ENCODE data around the gene SPTLC2.
"Not testable (repeated sequence)": the region's sequence is repeated elsewhere in the genome, so short reads cannot be mapped to it uniquely, and the experiment has no call there.

The SPTLC2 gene

DNA sequence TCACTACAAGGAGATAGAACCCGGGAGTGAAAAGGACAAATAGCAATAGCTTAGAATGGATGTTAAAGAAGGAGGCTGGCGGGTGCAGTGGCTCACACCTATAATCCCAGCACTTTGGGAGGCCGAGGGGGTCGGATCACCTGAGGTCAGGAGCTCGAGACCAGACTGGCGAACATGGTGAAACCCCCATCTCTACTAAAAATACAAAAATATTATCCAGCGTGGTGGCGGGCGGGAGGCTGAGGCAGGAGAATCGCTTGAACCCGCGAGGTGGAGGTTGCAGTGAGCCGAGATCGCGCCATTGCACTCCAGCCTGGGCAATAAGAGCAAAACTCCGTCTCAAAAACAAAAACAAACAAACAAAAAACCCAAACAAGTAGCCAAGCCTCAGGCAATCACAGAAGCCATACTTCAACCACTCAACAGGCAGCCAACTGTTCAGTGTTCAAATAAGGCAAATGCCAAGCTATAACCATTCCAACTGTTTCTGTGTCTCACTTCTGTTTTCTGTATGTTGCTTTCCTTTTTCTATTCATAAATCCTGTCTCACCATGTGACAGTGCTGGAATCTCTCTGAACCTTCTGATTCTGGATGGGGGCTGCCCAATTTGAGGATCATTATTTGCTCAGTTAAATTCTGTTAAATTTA, 3.9 kb upstream of the SPTLC2 start:
- peak; percentile 33 for DNase-seq

- no peak for DNase-seq
Measured at GRCh38 chr14:77618381-77618970, 2.0 kb upstream of the SPTLC2 start.

GRCh38 chr14:77616133-77616453, 344 bp downstream of the SPTLC2 start:
- no peak for DNase-seq

GRCh38 chr14:77615361-77616132, 890 bp downstream of the SPTLC2 start:
- DNase-seq = no peak

DNA sequence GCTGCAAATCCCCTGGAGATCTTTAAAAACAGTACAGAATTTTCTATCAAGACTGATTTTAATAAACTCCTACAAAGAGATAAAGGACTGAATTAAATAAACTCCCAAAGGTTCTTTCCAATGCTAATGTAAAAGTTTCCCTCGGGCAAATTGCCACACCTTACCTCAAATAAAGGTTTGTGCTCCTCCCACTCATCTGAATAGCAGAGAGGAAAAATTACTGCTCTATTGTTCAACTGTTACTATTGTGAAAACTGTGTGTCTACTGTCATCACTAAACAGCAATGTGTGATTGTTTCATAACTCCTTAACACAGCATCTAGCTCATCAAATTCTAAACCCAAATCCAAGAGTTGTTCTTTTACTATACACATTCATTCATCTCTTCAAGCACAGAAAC, 3.2 kb downstream of the SPTLC2 start:
- no peak for DNase-seq

GRCh38 chr14:77612011-77612620, 4.3 kb downstream of the SPTLC2 start:
- DNase-seq = no peak

DNA sequence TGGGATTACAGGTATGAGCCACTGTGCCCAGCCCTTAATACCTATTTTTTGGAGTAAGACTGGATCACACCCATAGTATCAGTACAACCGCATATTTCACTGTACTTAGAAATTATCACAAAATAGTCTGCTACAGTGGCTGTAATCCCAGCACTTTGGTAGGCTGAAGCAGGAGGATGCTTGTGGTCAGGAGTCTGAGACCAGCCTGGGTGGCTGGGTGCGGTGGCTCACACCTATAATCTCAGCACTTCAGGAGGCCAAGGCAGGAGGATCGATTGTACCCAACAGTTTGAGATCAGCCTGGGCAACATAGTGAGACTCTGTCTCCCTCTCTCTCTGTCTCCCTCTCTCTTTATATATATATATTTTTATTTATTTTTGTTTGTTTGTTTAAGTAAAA, 5.9 kb downstream of the SPTLC2 start:
- DNase-seq = no peak

- no peak for DNase-seq
Measured at GRCh38 chr14:77609922-77610321, 6.5 kb downstream of the SPTLC2 start.

DNA sequence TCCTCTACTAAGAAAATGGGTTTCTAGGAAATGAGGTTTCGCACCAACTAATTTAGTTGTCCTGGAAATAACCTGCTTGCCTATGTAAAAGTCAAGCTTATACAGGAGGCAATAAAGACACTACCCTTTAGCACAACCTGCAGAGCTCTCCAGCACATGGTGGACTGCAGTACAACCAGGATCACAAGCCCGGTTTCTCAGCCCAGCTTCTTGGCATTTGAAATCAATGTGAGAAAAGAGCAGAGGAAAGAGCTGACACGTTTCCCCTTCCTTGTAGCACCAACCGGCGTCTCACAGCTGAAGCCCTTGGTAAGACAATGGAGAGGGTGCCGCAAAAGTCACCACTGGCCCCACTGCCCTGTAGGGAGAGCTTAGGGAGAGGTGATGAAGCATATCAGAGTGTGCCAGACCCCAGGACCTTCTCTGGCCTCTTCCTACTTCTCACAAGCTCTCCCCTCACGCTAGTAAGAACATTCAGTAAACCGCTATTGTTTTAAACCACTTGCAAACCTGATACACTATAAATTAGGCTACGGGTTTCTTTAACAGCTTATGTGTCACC, 8.6 kb downstream of the SPTLC2 start:
- no peak for DNase-seq

DNA sequence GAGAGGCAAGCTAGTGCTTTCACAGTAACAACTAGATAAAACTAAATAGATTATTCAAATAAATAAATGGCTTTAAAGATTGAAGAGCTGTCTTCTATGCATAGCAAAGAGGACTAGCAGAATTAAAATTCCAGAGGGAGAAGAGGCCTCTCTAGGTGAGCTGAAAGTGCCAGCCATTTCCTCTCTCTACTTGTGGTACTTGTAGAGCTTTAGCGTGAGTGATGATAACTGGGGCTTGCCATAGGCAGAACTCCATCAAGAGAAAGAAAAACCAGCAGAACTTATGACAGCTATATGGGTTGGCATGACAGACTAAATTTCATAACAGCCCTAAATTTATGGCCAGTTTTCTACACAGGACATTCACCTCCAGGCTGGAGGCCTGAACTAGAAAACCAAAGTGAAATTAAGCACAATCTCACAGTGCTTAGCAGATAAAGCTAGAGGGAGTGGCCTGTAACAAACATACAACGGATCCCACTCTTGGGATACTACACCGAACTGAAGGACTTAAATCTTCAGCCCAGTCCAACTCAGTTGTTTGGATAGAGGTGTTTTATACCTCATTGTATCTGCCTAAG, 11.0 kb downstream of the SPTLC2 start:
- no peak for DNase-seq

GRCh38 chr14:77603654-77604255, 12.7 kb downstream of the SPTLC2 start:
- no peak for DNase-seq

DNA sequence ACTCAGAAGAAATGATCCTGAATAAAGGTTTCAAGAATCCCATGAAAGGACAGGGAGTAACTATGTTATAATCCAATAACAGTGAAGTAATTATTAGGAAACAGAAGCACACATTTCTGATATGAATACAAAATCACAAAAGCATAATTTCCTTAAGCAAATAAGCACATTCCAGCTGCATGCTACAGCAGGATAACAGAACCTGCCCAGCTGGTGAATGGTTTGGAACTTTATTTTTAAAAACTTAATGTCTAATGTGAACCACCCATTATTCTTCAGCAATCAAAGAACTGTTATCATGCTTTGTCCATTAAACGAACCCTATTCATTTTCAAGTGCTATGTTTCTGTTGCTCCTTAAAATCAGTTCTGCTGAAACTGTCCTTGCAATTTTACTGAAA, 13.4 kb downstream of the SPTLC2 start:
- DNase-seq = no peak

DNA sequence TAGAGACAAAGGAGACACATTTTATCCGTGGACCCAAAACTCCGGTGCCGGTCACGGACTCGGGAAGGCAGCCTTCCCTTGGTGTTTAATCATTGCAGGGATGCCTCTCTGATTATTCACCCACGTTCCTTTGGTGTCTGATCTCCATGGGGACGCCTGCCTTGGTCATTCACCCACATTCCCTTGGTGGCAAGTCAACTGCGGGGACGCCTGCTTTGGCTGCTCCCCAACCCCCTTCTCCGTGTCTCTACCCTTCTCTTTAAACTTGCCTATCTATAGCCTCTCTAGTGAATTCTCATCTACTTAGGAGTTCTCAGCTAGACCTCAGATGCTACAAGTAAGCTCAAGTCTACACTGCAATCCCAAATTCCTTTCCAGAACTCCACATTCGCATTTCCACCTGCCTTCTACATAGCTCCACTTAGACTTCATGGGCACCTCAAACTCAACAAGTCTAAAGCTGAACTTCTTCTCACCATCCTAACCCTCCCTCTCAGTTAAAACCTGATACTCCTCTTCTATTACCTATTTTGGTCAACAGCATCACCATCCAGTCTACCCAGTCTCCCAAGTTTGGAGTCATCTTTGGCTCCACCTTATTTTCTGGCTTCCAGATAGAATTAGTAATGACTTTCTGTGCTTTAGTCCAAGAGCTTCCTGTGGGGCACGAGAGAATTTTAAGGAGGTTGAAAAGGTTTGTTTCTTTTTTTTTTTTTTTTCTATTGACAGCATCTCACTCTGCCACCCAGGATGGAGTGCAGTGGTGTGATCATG, 14.4 kb downstream of the SPTLC2 start:
- no peak for DNase-seq

- no peak for DNase-seq
Measured at GRCh38 chr14:77599889-77600288, 16.5 kb downstream of the SPTLC2 start.

DNA sequence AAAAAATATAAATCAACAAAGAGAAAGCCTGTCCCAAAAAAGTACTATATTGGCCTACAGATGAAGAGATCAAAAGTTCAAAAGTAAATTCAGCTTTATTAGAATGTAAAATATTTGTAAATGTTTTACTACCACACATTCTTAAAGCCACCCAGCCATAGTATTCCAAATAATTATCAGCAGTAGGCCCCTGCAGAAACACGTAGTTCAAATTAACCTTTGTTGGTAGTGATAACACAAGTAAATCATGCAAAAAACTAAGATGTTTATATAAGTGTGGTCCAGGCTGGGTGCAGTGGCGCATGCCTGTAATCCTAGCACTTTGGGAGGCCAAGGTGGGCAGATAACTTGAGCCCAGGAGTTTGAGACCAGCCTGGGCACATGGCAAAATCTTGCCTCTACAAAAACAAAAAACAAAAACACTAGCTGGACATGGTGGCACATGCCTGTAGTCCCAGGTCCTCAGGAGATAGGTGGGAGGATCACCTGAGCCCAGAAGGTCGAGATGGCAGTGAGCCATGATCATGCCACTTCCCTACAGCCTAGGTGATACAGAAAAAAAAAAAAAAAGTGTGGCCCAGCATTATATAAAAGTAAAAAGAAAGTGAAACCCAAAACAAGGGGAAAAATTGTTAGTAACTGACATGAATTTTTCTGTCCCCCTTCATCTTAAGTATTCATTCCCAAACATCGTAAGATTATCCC, 17.9 kb downstream of the SPTLC2 start:
- DNase-seq = no peak

- no peak for DNase-seq
Measured at GRCh38 chr14:77593501-77593961, 22.9 kb downstream of the SPTLC2 start.

DNA sequence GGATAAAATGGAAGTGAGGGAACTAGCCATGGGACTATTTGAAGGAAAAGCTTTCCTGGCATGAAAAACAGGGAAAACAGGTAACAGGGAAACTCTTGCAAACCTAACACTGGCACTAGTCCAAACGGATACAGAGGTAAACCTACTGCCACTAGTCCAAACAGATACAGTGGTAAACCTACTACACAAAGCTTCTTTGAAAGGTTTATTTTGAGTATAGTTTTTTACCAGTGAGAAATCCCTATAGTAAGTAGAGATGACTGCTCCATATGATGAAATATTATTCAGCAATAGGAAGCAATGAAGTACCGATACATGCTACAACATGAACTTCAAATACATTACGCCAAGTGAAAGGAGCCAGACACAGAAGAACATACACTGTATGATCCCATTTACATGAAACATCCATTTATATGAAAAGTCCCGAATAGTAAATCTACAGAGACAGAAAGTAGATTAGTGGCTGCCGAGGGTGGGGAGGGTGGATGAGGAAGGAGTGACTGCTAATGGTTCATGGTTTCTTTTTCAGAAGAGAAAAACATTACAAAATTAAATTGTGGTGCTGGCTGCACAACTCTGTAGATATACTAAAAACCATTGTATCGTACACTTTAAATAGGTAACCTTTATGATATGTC, 25.5 kb downstream of the SPTLC2 start:
- no peak for DNase-seq

- DNase-seq = no peak
Measured at GRCh38 chr14:77589099-77589498, 27.3 kb downstream of the SPTLC2 start.

- DNase-seq = not testable (repeated sequence)
Measured at GRCh38 chr14:77588411-77589025, 27.9 kb downstream of the SPTLC2 start.

DNA sequence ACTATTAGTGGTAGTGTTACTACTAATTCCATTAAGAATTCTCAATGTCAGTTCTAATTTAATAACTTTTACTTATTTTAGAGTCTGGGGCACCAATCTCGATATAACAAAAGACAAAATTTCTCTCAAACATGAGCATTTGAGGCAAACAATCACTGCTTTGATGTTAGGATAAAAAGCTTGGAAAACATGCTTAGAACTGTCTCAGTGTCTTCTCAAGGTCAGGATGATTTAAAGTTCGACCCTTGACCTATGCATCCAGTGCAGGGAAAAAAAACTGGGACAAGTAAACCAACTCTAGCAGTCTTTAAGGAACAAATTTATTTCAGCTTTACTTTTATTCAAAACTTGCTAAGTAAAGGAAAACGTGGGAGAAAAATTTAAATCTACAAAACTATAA, 31.1 kb downstream of the SPTLC2 start:
- no peak for DNase-seq
